Loucy (cell line): ENCODE data around the gene ANKRD55.

Experiments
- EZH2phosphoT487 ChIP-seq: fragments of 200-600 bp; IDR thresholded peaks from 2 replicates; pipeline ENCODE4 v1.6.1; 2018; ENCODE audit warnings: antibody characterized with exemption, mild to moderate bottlenecking, moderate library complexity, borderline replicate concordance
- TF ChIP-seq, protein P1 (sequence below): fragments of 200-600 bp; sonication (generic); conservative IDR thresholded peaks from 2 replicates; pipeline ENCODE4 v1.5.1; 2014; ENCODE audit warnings: mild to moderate bottlenecking, antibody characterized with exemption, low read length

DNA sequence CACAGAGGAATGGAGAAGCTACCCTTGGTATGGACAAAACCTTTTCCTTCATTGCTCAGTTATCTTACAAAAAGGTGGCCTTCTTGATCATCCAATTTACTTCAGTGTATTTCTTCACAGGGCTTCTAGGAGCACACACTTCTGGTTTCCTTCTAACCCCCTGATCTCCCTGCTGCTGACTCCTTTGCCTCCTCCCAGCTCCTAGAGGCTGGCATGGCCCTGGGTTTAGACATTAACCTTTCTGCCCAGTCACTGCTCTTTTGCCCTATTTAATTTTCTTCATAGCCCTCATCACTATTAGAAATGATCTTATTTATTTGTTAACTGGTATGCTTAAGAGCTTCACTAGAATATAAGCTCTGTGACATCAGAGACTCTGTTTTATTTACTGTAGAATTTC is 63.2 kb downstream of the ANKRD55 start:
- TF ChIP-seq, protein P1, sequence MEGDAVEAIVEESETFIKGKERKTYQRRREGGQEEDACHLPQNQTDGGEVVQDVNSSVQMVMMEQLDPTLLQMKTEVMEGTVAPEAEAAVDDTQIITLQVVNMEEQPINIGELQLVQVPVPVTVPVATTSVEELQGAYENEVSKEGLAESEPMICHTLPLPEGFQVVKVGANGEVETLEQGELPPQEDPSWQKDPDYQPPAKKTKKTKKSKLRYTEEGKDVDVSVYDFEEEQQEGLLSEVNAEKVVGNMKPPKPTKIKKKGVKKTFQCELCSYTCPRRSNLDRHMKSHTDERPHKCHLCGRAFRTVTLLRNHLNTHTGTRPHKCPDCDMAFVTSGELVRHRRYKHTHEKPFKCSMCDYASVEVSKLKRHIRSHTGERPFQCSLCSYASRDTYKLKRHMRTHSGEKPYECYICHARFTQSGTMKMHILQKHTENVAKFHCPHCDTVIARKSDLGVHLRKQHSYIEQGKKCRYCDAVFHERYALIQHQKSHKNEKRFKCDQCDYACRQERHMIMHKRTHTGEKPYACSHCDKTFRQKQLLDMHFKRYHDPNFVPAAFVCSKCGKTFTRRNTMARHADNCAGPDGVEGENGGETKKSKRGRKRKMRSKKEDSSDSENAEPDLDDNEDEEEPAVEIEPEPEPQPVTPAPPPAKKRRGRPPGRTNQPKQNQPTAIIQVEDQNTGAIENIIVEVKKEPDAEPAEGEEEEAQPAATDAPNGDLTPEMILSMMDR: no peak
- no peak for TF ChIP-seq EZH2phosphoT487
